Activated gamma-delta T cell treated with Interleukin-2 at 50 U/mL for 16 hours (primary cell): ENCODE results near the gene SLC7A1.

ENCODE experiments used
- DNase-seq: peaks from one replicate; pipeline ENCODE4 v3.0.0-alpha.2; 2020

SLC7A1 gene

GRCh38 chr13:29483623-29484022, 111.9 kb downstream of the SLC7A1 start:
- DNase-seq, result no peak

GRCh38 chr13:29483211-29483610, 112.3 kb downstream of the SLC7A1 start:
- no peak for DNase-seq

GRCh38 chr13:29482504-29482903, 113.0 kb downstream of the SLC7A1 start:
- DNase-seq, result no peak

- DNase-seq, result no peak
Observed at GRCh38 chr13:29481603-29482002, 113.9 kb downstream of the SLC7A1 start.

- no peak for DNase-seq
Observed at GRCh38 chr13:29480893-29481525, 114.5 kb downstream of the SLC7A1 start.

- DNase-seq, result no peak
Observed at GRCh38 chr13:29479716-29480492, 115.6 kb downstream of the SLC7A1 start.

- DNase-seq, result no peak
Observed at GRCh38 chr13:29476046-29476445, 119.4 kb downstream of the SLC7A1 start.

GRCh38 chr13:29474991-29475390, 120.5 kb downstream of the SLC7A1 start:
- no peak for DNase-seq

- no peak for DNase-seq
Observed at GRCh38 chr13:29473166-29473565, 122.3 kb downstream of the SLC7A1 start.

GRCh38 chr13:29472332-29472961, 123.0 kb downstream of the SLC7A1 start:
- DNase-seq, result peak; percentile 26

- DNase-seq, result no peak
Observed at GRCh38 chr13:29471551-29471950, 123.9 kb downstream of the SLC7A1 start.

- no peak for DNase-seq
Observed at GRCh38 chr13:29465741-29466293, 129.7 kb downstream of the SLC7A1 start.

GRCh38 chr13:29464105-29464679, 131.3 kb downstream of the SLC7A1 start:
- DNase-seq, result no peak

- DNase-seq, result no peak
Observed at GRCh38 chr13:29459813-29460355, 135.6 kb downstream of the SLC7A1 start.
